SIG-M5 treated with dmso at 0.1 percent for 504 hours (cell line): Measurements from ENCODE around the gene ENKD1.
A peak's percentile ranks its signal among the peaks of the same experiment; 100 is the strongest.
"Not testable (repeated sequence)": the region's sequence is repeated elsewhere in the genome, so short reads cannot be mapped to it uniquely, and the experiment has no call there.

Experiments used
- DNase-seq: peaks from one replicate; lab custom pipeline; 2025; ENCODE audit not compliant: unreplicated experiment; lab: John Stamatoyannopoulos, UW

The ENKD1 gene, protein sequence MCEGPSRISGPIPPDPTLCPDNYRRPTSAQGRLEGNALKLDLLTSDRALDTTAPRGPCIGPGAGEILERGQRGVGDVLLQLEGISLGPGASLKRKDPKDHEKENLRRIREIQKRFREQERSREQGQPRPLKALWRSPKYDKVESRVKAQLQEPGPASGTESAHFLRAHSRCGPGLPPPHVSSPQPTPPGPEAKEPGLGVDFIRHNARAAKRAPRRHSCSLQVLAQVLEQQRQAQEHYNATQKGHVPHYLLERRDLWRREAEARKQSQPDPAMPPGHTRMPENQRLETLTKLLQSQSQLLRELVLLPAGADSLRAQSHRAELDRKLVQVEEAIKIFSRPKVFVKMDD

DNA sequence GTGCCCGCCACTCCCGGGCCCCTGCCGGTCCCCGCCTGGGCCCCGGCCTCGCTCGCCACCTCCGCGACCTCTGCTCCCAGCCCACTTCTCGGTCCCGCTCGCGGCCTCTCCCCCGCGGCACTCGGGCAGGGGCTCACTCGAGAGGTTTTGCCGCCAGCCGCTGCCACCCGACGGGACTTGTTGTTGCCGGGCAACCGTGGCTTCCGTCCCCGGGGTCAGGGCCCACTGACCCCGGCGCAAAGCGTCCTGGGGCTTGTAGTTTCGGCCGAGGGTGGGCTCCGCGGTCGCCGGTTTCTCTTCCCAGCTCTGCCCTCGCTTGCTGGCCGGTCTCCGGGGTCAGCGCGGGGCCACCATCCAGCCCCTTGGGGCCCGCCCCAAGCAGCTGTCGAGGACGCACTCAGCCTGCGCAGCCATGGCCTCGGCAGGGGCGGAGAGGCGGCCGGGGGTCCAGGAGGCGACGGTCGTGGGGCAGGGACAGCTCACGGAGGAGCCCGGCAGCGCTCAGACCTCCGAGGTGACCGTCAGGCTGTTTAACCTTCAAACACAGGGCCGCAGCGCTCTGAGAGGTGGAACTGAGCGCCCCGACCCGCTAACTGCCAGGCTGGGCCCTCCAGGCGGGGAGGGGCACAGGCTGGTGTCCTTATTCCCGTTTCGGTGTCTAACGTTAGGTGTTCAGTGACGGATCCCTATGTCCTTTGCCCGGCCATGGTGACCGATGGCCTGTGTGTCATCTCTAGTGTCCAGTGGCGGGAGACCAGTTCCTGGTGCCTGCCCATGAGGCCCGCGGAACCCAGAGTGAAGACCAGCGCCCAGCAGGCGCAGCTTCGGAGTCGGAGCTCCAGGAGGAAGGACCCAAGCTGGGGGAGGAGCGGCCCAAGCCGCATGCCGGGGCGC is at the start of gene ENKD1, which contains the start of gene C16orf86:
Gene ENKD1 (minus strand): TSS at position 192 of the 894 bp plus-strand sequence. CDS start 308 bp downstream, outside the sequence.
Gene C16orf86 (plus strand): TSS at position 256 of the 894 bp plus-strand sequence. CDS start 157 bp downstream, at position 413.
- DNase-seq, result peak; percentile 68

DNA sequence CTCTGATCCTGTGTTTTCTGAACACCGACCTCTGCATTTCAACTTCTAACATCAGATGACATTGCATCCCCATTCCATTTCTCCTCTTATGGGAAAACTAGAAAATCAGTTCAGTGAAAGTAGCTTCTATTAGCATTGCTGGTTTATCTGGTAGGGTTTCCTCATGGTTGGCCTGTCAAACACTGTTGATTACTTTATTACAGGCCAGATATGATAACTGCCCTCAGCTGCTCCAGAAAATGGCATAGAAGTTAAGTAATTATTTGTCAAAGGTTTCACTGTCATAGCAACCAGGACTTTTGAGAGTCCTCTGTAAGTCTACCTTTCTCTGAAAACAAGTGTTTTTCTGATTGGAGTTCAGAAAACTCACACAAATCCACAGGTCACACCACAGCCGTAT is 49.5 kb upstream of the ENKD1 start:
- no peak for DNase-seq

DNA sequence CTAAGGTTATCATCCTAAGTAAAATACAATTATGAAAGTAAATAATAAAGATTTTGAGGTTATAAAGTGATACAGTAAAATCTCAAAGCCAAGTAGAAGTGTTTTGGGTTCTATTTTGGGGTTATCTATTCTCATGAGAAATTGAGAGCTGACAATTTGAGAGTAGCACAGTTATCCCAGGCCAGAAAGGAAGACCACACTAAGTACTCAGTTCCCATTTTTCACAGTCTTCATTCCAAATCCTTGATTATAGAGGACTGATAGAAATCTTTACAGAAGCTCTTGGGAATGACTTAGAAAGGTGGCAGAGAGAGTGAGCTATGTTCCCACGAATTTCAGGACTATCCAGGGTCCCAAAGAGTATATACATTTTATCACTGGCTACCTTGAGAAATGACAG is 48.0 kb upstream of the ENKD1 start:
- DNase-seq, result no peak

DNA sequence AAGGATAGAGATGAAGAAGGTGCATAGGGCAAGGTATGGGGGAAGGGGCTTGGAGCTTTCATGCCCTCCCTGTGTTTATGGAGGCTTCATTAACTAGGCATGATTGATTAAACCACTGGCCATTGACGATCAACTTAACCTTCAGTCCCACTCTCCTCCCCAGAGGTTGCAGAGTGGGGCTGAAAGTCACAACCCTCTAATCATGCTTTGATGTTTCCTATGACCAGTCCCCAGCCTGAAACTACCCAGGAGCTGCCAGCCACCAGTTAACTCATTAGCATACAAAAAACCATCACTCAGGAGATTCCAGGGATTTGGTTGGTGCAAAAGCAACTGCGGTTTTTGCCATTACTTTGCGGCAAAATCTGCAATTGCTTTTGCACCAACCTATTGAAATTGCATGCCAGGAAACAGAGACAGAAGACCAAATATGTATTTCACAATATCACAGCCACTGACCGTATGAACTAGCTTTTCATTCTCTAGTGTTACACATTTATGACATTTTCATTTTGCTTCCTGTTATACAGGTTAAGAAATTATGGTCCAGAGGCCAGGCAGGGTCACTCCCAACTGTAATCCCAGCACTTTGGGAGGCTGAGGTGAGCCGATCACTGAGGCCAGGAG is 47.2 kb upstream of the ENKD1 start:
- DNase-seq, result no peak

DNA sequence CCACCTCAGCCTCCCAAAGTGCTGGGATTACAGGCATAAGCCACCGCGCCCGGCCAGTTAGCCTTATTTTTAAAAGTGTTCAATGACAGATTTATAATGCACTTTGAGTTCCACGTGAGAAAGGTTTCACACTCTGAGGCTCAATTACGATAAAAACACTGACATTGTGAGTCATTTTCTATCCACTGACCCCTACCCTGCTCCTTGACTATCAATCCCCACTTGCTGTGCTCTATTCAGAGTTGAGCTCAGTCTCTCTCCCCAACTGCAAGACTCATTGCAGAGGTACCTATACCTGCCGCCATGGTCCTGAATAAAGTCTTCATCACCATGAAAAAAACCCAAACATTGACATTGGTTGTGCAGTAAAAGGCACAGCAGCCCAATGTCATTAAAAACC is 44.1 kb upstream of the ENKD1 start:
- no peak for DNase-seq

DNA sequence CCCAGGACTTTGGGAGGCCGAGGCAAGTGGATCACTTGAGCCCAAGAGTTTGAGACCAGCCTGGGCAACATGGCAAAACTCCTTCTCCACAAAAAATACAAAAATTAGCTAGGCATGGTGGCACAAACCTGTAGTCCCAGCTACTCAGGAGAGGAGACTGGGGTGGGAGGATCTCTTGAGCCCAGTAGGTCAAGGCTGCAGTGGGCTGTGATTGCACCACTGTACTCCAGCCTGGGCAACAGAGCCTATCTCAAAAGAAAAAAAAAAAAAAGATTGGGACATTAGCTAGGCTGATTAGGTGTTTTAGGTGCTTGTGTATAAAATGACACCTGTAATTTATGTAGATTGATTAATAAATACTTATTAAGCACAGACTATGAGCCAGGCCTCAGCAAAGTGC is 42.5 kb upstream of the ENKD1 start:
- no peak for DNase-seq

DNA sequence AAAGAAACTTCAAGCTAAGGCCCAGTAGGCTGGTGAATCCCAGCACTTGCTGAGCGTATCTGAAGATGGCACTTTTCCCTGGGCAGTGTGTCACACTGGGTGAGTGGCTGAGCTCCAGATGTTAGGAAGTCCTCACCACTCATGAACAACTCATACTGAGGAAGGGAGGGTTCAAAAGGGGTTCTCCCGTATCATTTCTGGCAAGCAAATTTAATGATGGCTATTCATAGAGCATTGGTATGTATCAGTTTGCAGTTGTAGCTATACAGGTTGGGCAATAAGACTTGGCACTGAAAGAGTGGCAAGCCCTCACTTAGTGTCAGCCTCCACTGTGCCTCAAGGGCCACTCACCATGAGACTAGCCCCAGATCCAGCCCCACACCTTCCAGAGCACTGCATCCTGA is 41.8 kb upstream of the ENKD1 start:
- no peak for DNase-seq

DNA sequence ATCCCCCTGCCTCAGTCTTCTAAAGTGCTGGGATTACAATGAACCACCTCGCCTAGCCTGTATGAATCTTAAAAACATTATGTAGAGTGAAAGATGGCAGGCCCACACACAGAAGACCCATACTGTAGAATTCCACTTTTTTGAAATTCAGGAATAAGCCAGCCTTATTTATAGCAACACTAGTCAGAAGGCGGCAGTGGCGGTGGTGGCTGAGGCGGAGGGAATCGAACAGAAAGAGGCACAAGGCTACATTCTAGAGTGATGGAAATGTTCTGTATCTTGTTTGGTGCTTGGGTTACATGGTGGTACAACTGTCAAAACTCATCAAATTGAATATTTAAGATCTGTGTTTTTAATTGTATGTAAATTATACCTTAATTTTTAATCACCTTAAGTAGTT is 41.2 kb upstream of the ENKD1 start:
- no peak for DNase-seq

DNA sequence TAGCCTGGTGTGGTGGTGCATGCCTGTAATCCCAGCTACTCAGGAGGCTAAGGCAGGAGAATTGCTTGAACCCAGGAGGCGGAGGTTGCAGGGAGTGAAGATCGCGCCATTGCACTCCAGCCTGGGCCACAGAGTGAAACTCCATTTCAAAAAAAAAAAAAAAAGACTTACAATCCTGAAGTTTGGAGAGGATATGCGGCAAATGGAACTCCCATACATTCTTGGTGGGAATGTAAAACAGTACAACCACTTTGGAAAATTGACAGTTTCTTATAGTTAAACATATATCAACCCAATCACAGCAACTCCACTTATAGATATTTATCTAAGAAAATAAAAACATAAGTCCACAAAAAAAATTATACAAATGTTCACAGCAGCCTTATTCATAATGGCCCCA is 40.7 kb upstream of the ENKD1 start:
- DNase-seq, result no peak

DNA sequence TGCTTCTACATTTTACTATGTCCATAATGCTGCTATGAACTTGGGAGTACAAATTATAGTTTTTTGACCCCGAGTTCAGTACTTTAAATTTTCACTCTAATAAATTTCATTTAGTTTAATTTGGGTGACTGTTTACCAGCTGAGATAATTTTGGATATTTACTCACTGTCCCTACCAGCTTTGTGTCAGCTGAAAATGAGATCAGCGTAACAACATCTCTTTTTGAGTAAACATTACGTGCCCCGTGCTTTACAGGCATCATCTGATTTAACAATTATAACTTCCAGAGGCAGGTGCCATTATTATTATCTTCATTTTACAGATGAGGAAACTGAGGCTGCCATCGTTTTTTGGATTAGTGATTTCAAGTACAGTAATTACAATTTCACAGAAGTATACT is 37.6 kb upstream of the ENKD1 start:
- DNase-seq, result no peak

DNA sequence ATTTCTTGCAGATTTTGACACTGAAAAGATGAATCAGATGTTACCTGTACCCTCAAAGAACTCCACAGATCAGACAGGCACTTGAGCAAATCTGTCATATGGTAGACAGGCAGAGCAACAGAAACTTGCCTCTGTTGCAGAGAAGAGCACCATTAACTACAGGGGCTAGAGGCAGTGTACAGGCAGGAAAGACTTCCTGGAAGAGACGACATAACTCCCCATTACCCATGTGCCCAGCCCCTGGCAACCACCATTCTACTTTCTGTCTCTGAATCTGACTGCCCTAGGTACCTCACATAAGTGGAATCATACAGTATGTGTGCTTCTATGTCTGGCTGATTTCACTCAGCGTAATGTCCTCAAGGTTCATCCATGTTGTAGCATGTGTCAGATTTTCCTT is 37.1 kb upstream of the ENKD1 start:
- DNase-seq, result no peak

DNA sequence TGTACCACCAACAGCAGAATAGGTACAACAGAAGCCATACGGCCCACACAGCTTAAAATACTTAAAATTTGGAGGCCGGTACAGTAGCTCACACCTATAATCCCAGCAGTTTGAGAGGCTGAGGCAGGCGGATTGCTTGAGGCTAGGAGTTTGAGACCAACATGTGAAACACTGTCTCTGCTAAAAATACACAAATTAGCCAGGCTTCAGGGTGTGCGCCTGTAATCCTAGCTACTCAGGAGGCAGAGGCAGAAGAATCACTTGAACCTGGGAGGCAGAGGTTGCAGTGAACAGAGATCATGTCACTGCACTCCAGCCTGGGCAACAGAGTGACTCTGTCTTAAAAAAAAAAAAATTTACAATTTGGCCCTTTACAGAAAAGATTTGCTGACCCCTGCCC is 35.6 kb upstream of the ENKD1 start:
- no peak for DNase-seq

DNA sequence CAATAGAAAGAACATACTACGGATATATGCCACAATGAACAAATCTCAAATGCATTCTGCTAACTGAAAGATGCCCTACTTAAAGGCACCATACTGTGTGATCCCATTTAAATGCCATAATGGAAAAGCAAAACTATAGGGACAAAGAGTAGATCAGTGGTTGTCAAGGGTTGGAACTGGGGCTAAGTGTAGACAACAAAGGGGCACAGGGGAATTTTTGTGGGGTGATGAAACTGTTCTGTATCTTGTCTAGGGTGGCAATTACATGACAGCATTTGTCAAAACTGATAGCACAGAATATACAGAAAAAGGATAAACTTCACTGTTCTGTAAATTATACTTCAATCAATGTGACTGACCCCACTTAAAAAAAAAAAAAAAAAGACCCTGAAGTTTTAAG is 34.9 kb upstream of the ENKD1 start:
- DNase-seq, result no peak

DNA sequence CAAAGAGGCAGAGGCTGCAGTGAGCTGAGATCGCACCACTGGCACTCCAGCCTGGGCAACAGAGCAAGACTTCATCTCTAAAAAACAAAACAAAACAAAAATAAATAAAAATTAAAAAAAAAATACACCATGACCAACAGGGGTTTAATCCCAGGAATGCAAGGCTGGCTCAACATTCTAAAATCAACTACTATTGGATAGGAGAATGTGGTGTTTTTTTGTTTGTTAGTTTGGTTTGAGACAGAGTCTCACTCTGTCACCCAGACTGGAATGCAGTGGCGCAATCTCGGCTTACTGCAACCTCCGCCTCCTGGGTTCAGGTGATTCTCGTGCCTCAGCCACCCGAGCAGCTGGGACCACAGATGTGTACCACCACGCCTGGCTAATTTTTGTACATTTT is 32.7 kb upstream of the ENKD1 start:
- DNase-seq, result no peak

DNA sequence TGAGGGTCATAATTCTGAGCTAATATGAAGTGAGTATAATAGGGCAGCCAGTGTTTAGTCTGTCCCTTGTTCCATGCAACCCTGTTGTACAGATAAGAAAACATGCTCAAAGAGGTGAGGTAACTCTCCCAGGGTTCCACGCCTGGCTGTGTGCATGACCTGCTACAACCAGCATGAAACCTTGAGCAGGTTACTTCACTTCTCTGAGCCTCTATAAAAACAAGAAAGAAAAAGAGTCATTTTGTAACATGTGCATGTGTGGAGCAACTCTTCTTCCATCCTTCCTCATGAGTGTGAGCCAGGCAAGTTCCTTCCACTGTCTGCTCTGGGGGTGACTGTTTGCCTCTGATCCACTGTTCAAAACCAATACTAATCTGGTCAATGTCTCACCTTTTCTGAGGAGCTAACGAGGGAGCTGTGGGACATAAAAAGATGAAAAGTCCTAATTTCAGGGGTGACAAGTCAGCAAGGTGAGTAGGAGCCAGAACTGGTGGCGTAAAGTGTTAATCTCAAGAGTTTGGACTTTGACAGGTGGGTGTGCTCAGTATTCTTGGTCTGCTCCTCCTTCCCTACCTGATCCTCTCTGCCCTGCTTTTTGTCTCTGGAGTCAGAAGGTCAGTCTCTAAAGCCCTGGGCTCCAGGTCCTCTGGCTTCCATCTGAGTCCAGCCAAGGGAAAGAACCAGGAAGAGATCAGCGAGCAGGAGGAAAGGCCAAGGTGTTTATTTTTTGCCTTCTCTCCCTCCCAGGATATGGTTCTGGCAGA is 31.1 kb upstream of the ENKD1 start:
- peak; percentile 17 for DNase-seq

DNA sequence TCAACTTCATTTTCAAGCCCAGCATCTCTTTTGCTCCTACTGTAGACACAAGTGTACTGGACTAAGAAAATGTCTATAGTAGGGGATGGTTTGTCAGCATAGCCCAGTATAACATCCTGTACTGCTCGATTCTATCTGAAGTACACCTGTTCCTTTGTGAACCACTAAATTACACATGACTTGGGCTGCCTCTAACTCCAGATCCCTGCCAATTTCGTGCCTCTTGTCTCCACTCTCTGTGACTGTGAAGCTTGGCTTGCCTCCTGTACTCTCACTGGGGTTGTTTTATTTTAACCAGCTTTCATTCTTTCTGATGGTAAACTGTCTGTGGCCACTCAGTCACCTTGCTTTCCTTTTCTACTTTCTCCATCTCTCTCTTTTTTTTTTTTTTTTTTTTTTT is 28.1 kb upstream of the ENKD1 start:
- DNase-seq, result no peak

DNA sequence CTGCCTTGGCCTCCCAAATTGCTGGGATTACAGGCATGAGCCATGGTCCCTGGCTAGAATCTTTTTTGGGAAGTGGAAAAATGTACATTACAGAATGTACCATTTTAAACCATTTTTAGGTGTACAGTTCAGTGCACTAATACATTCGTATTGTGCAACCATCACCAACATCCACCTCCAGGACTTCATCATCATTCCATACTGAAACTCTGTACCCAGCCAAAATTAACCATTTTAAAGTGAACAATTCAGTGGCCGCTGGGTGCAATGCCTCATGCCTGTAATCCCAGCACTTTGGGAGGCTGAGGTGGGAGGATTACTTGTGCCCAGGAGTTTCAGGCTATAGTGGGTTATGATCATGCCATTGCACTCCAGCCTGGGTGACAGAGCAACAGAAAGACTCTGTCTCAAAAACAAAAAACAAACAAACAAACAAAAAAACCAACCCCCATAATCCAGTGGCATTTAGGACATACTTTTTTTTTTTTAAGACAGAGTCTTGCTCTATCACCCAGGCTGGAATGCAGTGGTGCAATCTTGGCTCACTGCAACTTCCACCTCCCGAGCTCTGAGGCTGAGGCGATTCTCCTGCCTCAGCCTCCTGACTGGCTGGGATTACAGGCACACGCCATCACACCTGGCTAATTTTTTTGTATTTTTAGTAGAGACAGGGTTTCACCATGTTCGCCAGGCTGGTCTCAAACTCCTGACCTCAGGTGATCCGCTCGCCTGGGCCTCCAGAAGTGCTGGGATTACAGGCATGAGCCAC is 27.2 kb upstream of the ENKD1 start:
- DNase-seq, result not testable (repeated sequence)

DNA sequence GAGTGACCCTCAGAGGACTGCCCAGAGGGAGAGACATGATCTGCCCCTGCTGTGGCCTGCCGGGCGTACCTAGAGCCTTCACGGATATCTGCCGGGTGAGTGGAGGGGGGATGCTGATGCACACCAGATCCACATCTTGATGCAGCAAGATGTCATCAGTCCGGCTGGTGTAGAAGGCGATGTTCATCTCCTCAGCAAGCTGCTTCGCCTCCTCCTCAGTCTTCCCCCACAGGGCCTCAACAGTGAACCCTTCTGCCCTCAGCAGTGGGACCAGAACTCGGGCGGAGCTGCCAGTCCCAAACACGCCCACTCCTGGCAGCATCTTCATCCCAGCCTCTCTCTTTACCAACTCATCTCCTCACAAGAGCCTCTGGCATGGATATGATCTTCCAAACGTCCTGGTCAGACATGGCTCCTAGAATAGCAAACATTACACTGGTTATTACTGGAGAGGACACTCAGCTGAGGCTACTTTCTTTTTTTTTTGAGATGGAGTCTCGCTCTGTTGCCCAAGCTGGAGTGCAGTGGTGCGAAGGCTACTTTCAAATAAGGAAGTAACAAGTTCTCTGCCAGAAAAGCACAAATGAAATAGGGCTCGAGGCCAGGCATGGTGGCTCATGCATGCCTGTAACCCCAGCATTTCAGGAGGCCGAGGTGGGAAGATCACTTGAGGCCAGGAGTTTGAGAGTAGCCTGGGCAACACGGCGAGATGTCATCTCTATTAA is 19.0 kb upstream of the ENKD1 start:
- no peak for DNase-seq

DNA sequence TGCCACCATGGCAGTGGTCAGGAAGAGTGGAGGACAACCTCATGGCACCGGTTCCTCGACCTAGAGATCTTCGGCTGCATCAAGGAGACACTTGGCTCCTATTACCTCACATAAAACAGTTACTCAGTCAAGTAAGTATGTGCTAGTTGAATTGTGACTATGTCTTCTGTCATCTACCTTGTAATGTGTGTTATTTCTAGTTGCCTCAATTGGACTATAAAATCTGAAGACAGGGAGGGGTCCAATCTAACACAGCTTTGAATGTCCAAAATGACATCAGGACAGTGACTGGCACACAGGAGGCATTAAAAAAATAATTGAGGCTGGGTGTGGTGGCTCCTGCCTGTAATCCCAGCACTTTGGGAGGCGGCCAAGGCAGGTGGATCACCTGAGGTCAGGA is 17.2 kb upstream of the ENKD1 start:
- DNase-seq, result no peak
